BLaER1 treated with 17β-estradiol and CSF1 and Interleukin-3, amounts not matched to agents 10 nM and 100 nM (cell line): ENCODE measurements around the gene CRIP1.

Source experiments
- H3K27ac ChIP-seq, 11 experiments: shearing (Covaris generic); formaldehyde crosslinking; 2 replicates each; pipeline ENCODE4 v1.8.1; 2022
- H3K27me3 ChIP-seq, 11 experiments: shearing (Covaris generic); formaldehyde crosslinking; 2 replicates each; pipeline ENCODE4 v1.8.1; 2022
- H3K36me3 ChIP-seq, 11 experiments: shearing (Covaris generic); formaldehyde crosslinking; 2 replicates each; pipeline ENCODE4 v1.8.1; 2022
- H3K4me1 ChIP-seq, 10 experiments: shearing (Covaris generic); formaldehyde crosslinking; 2 replicates each; pipeline ENCODE4 v1.8.1; 2022
- H3K4me2 ChIP-seq, 11 experiments: shearing (Covaris generic); formaldehyde crosslinking; 2 replicates each; pipeline ENCODE4 v1.8.1; 2022
- H3K4me3 ChIP-seq, 10 experiments: shearing (Covaris generic); formaldehyde crosslinking; 2 replicates each; pipeline ENCODE4 v1.8.1; 2022
- H3K9ac ChIP-seq, 11 experiments: shearing (Covaris generic); formaldehyde crosslinking; 2 replicates each; pipeline ENCODE4 v1.8.1; 2022
- H3K9me3 ChIP-seq, 11 experiments: shearing (Covaris generic); formaldehyde crosslinking; replicated peaks in 1 of 11; 2 replicates each; pipeline ENCODE4 v1.8.1; 2022
- H4K20me1 ChIP-seq, 11 experiments: shearing (Covaris generic); formaldehyde crosslinking; 2 replicates each; pipeline ENCODE4 v1.8.1; 2022
- Cebpa-rat ChIP-seq, 11 experiments: shearing (Covaris generic); IDR thresholded peaks; 2 replicates each; pipeline ENCODE4 v1.8.1; 2022

The CRIP1 gene

DNA sequence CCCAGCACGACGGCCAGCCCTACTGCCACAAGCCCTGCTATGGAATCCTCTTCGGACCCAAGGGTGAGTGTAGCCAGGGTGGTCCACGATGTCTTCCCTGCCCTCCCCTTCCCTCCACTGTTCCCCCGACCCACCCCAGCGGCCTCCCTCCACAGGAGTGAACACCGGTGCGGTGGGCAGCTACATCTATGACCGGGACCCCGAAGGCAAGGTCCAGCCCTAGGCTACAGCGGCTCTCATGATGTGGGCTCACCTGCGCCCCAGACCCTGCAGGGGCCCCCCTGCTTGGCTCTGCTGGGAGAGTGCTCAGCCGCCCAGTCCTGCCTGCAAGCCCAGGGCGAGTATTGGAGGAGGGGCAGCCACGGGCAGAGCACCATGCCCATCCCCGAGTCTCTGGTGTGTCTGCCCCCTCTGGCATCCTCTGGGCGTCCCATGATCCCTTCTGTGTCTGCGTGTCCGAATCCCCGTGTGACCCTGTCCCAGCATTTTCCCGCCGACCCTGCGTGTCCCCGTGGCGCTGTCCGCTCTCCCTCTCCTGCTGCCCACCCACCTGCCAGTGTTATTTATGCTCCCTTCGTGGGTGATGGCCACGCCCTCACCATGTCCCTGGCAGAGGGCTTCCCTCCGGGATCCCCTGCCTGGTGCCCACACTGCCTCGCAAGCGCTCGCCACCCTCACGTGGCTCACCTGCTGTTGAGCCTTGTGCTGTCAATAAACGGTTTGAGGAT, 7.1 kb upstream of the CRIP1 start:
- Histone ChIP-seq H4K20me1 (peaks cover 0 to 76% (median 33%) of the 10 kb centered on the region in 11 experiments; a peak in 15 of 22 replicates), H3K9ac (no peak overlapping the region), H3K9me3 (peaks cover 0 to 6% (median 0%) of the 10 kb centered on the region in 11 experiments; a peak in 2 of 22 replicates), H3K4me1 (peaks cover 54 to 86% (median 80%) of the 10 kb centered on the region in 10 experiments), H3K4me3 (no peak overlapping the region), H3K27ac (no peak overlapping the region), H3K27me3 (peaks cover 49 to 62% (median 61%) of the 10 kb centered on the region in 11 experiments), H3K36me3 (no peaks in the 10 kb centered on the region), H3K4me2 (peak overlapping the region in 3 of 11 experiments; percentile 12 to 100 (median 28); a peak in 2 of 22 replicates)
- TF ChIP-seq Cebpa-rat (IDR thresholded peaks at IDR 0.05): no peak

DNA sequence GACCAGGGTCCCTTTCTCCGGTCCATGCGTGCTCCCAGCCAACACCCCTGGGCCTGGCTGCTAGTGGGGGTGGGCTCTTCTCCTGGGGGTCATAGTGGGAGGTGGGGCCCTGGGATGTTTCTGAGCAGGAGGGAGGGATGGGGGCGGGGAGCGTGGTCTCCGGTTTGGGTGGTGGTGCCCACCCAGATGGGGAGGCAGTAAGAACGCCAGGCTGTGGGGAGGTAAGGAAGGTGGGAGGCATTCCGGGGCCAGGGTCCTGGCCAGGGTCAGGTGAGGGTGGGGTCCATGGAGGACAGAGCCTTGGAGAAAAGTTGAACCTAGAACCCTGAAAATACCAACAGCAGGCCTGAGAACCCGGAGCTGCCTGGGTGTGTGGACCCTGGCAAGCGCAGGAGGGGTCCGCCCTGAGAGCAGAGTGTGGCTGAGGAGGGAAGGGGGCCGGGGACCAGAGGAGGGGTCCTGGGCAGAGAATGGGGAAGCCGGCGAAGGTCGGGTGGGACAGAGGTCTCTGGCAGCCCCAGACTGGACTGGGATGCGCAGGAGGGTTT, 6.4 kb upstream of the CRIP1 start:
- peaks cover 54 to 86% (median 81%) of the 10 kb centered on the region in 10 experiments for H3K4me1 ChIP-seq
- H3K9ac ChIP-seq: peak overlapping the region in 4 of 11 experiments; percentile 73 to 90 (median 79); a peak in 3 of 22 replicates
- H3K9me3 ChIP-seq: peaks cover 0 to 6% (median 0%) of the 10 kb centered on the region in 11 experiments; a peak in 2 of 22 replicates
- no peak for TF ChIP-seq Cebpa-rat (IDR thresholded peaks at IDR 0.05)
- H3K4me3 ChIP-seq: no peak overlapping the region
- peak overlapping the region in 2 of 11 experiments; percentile 90 to 98; a peak in 2 of 22 replicates for H3K27ac ChIP-seq
- H3K36me3 ChIP-seq: no peaks in the 10 kb centered on the region
- H3K27me3 ChIP-seq: peaks cover 43 to 62% (median 57%) of the 10 kb centered on the region in 11 experiments
- H4K20me1 ChIP-seq: peaks cover 0 to 70% (median 29%) of the 10 kb centered on the region in 11 experiments; a peak in 15 of 22 replicates
- peak overlapping the region; percentile 96 to 100 (median 100) for H3K4me2 ChIP-seq

DNA sequence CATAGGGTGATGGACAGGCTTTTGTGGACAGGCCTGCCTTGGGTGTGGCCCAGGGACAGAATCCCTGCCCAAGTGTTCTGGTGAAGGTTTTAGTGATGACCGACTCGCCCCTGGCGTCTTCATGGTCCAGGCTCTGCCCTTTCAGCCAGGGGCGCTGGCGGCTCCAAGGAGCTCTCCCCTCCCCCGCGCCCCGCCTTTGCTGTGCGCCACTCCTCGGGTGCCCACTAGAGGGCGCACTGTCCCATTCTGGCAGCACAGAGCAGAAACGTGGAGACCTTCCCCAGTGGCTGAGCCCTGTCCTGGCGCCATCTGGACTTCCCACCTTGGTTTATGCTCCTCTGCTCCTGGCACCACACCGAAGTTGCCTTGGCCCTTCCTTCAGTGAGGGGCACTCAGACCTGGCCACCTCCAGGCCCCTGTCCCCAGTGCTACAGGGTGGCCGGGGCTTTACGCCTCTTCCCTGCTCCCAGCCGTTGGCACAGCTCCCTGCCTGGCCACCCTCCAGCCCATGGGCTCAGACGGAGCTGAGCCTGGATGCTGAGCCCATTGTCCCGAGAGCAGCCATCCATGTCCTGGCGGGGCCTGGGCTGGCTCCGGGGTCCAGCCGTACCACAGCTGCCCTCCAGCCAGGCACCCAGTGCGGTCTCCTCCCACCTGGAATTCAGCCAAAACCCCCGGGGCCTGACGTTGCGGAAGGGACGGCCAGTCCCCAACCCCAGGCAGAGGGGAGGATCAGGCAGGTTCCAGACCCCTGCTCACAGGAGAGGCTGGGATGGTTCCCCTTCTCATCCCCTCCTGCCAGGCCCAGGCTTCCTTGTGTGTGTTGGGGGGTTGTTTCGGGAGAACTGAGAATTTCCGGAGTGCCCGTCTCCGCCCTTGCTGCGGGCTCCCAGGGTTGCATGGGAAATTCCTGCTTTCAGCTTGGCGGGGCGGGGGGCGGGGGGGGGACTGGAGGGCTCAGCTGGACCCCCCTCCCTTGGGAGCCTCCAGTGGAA, 5.6 kb upstream of the CRIP1 start:
- TF ChIP-seq Cebpa-rat (IDR thresholded peaks at IDR 0.05): no peak
- Histone ChIP-seq H3K9ac (peak overlapping the region; percentile 73 to 90 (median 78)), H3K4me3 (peak overlapping the region; percentile 45 to 69 (median 55)), H3K4me1 (peaks cover 53 to 86% (median 81%) of the 10 kb centered on the region in 10 experiments), H4K20me1 (peaks cover 0 to 65% (median 25%) of the 10 kb centered on the region in 11 experiments; a peak in 15 of 22 replicates), H3K27ac (peak overlapping the region; percentile 75 to 98 (median 86)), H3K4me2 (peak overlapping the region; percentile 96 to 100 (median 100)), H3K36me3 (no peaks in the 10 kb centered on the region), H3K9me3 (peaks cover 0 to 6% (median 0%) of the 10 kb centered on the region in 11 experiments; a peak in 2 of 22 replicates), H3K27me3 (peaks cover 43 to 62% (median 57%) of the 10 kb centered on the region in 11 experiments)

DNA sequence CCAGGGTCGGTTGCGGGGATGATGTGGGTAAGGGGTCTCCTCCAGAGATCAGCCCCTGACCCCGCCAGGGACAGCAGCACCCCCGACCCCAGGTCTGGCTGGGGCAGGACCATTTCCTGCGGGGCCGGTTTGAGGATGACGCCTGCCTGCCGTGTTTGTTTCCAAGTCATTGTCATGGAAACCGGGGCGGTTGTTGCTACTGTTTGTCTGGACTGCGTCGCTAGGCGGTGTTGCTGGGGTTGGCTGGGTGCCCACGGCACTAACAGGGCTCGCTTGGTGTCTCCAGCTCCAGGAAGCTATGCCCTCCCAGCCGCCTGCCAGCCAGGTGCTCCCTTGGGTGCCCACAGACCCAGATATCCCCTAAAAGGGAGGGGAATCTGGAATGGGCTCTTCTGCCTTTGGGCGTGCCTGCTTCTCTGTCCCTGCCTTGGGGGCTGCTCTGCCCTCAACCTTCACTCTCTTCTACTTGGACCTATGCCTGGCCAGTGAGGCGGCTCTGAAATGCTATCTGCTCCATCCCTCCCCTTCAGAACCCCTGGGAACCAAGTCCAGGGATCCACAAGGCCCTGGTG, 4.7 kb upstream of the CRIP1 start:
- H3K9me3 ChIP-seq: peaks cover 0 to 5% (median 0%) of the 10 kb centered on the region in 11 experiments; a peak in 2 of 22 replicates
- H3K4me1 ChIP-seq: peaks cover 53 to 86% (median 81%) of the 10 kb centered on the region in 10 experiments
- H3K27me3 ChIP-seq: peaks cover 43 to 62% (median 57%) of the 10 kb centered on the region in 11 experiments
- H4K20me1 ChIP-seq: peaks cover 0 to 63% (median 20%) of the 10 kb centered on the region in 11 experiments; a peak in 16 of 22 replicates
- no peak for TF ChIP-seq Cebpa-rat (IDR thresholded peaks at IDR 0.05)
- peak overlapping the region; percentile 55 to 90 (median 76) for H3K9ac ChIP-seq
- H3K4me2 ChIP-seq: peak overlapping the region; percentile 96 to 100 (median 100)
- peak overlapping the region in 8 of 10 experiments; percentile 40 to 69 (median 55); a peak in 11 of 20 replicates for H3K4me3 ChIP-seq
- no peaks in the 10 kb centered on the region for H3K36me3 ChIP-seq
- H3K27ac ChIP-seq: peak overlapping the region; percentile 58 to 98 (median 86); a peak in 21 of 22 replicates

DNA sequence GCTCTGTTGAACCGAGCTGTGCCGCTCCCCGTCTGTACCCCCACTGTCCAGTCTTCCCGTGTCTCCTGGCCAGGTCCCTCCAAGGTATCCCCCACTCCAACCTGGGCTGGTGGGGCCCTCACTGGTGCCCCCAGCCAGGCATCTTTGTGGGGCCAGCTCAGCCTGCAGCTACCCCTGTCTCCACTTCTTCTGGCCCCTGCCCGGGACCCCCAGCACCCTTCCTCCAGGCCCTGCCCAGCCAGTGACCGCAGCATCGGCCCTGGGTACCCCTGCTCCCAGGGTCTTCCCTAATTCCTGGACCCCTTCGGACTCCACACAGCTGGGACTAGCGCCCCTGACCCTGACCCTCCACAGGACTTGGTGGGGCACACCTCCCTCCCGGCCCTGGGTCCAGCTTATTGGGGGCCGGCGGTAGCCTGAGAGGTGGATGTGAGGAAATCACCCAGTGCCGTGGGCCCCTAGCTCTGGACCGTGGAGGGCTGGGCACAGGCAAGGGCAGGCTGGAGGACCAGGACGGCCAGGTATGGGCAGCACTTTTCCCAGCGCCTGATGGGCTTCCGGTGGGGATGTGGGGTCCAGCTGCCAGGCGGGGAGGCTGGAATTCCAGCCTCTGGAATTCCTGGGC, 4.1 kb upstream of the CRIP1 start:
- peak overlapping the region; percentile 55 to 90 (median 76) for H3K9ac ChIP-seq
- peaks cover 44 to 62% (median 57%) of the 10 kb centered on the region in 11 experiments for H3K27me3 ChIP-seq
- H3K4me3 ChIP-seq: peak overlapping the region in 6 of 10 experiments; percentile 0 to 58 (median 46); a peak in 3 of 20 replicates
- peaks cover 52 to 87% (median 82%) of the 10 kb centered on the region in 10 experiments for H3K4me1 ChIP-seq
- H3K36me3 ChIP-seq: no peaks in the 10 kb centered on the region
- no peaks in the 10 kb centered on the region for H3K9me3 ChIP-seq
- H4K20me1 ChIP-seq: peaks cover 0 to 63% (median 20%) of the 10 kb centered on the region in 11 experiments; a peak in 16 of 22 replicates
- TF ChIP-seq Cebpa-rat (IDR thresholded peaks at IDR 0.05): no peak
- peak overlapping the region; percentile 96 to 100 (median 100) for H3K4me2 ChIP-seq
- peak overlapping the region; percentile 58 to 98 (median 86); a peak in 21 of 22 replicates for H3K27ac ChIP-seq

DNA sequence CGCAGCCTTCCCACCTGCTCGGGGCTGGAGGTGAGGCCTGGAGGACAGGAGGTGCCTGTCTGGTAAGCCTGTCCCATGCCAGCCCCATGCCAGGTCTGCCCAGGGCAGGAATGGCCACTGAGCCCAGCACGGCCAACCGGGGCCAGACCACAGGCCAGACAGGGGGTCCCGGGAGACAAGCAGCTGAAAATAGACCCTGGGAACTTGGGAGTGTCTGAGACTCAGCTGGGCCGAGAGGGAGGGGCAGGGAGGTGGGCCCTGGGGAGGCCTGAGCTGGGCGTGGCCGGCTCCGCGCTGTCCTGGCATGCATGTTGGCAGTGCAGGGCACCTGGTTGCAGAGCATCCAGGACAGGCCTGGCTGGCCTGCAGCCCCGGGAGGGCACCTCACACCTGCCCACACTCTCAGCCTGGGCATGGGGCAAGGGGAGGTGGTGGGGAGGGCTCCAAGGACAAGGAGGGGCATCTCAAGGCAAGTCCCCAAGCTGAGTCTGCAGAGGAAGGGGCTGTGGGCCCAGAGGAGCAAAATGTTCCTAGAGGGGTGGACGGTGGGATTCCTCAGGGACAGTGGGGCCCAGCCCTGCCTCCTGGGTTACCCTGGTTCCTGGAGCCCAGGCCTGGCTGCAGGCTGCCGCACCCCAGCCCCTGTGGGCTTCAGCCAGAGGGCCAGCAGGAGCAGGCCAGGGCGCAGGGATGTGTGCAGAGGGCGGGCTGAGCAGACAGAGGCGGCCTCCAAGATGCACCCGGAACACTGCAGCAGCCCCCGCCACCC, 3.2 kb upstream of the CRIP1 start:
- H3K27me3 ChIP-seq: peaks cover 41 to 61% (median 56%) of the 10 kb centered on the region in 11 experiments
- H3K27ac ChIP-seq: peak overlapping the region in 10 of 11 experiments; percentile 58 to 98 (median 86); a peak in 13 of 22 replicates
- peaks cover 0 to 60% (median 17%) of the 10 kb centered on the region in 11 experiments; a peak in 15 of 22 replicates for H4K20me1 ChIP-seq
- H3K4me3 ChIP-seq: peak overlapping the region in 1 of 10 experiments; percentile 22; a peak in 2 of 20 replicates
- peak overlapping the region; percentile 55 to 90 (median 76); a peak in 12 of 22 replicates for H3K9ac ChIP-seq
- no peak for TF ChIP-seq Cebpa-rat (IDR thresholded peaks at IDR 0.05)
- no peaks in the 10 kb centered on the region; a peak in 1 of 22 replicates for H3K36me3 ChIP-seq
- H3K4me2 ChIP-seq: peak overlapping the region in 10 of 11 experiments; percentile 96 to 100 (median 100); a peak in 20 of 22 replicates
- H3K4me1 ChIP-seq: peaks cover 59 to 90% (median 87%) of the 10 kb centered on the region in 10 experiments
- no peaks in the 10 kb centered on the region for H3K9me3 ChIP-seq
